HG02852 (cell line): ENCODE results near the gene SYNE1.

Experiments
- ATAC-seq: cut with Tn5 transposase; IDR thresholded peaks from one replicate; pipeline ENCODE4 v1.9.1; 2021; ENCODE audit warnings: mild to moderate bottlenecking, moderate library complexity; ENCODE audit not compliant: unreplicated experiment

SYNE1 gene

DNA sequence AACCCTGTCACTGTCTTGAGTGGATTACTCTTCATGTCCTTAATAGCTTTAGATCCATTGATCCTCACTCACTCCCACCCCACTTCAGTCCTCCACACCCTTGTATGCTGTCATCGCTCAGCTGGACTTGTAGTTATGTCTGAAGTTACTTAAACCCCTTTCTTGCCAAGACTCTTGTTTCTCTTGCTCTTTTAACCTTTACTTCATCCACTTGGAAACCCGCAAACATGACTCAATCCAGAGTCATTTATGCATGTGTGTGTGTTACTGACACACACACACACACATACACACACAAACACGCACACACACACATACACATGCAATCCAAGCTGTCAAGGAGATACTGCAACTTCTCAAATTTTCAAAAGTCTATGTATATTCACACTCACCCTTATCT is 341.8 kb downstream of the SYNE1 start:
- no peak for ATAC-seq

DNA sequence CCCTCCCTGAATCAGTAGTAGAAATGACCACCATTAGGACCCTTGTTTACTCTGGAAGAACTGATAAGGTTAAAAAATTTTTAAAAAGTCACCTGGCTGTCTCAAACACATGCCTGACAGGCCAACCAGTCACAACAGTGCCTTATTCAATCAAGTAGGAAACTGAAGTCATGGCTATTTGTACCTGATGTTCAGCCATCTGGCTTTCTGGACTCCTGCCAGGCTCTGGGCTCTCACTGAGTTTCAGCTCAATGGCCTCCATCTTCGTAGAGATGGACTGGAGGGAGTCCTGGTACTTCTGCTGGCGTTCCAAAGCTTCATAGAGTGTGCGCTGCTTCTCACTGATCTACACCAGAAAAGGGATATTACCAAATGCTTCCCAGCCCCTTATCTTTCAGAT is 343.8 kb downstream of the SYNE1 start:
- ATAC-seq = no peak

DNA sequence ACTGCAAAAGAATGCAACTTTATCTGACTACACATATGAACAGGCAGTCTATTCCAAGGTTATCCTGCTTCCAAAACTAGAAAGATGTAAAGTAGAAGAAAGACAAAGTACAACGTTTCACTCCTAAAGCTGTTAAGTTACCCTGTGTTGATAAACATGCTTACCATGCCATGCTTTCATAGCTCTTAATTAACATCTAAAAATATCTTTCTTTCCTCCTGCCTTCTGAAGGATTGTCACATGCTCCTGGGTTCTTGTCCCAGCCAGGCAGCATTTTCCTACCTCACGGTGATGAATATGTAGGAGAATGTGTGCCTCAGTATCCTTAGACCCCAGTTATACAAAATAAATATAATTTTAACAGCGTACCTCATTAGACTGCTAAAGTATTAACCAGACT is 344.6 kb downstream of the SYNE1 start:
- no peak for ATAC-seq

DNA sequence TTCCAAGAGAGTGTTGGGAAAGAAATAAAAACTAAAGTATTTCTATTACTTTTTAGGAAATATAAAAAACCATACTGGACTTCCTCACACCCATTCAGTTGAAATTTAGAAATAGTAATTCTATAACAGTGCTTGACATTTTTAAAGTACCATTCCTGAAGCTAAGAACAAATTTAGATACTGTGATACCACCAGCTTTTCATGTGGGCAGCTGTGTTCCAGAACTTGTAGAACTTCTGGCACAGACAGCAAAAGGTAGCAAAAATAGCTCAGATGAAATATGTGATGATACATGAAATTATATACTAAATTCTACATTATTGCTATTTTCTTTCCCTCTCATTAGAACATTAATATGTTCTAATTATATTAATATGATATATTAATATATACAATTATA is 346.5 kb downstream of the SYNE1 start:
- ATAC-seq = no peak

DNA sequence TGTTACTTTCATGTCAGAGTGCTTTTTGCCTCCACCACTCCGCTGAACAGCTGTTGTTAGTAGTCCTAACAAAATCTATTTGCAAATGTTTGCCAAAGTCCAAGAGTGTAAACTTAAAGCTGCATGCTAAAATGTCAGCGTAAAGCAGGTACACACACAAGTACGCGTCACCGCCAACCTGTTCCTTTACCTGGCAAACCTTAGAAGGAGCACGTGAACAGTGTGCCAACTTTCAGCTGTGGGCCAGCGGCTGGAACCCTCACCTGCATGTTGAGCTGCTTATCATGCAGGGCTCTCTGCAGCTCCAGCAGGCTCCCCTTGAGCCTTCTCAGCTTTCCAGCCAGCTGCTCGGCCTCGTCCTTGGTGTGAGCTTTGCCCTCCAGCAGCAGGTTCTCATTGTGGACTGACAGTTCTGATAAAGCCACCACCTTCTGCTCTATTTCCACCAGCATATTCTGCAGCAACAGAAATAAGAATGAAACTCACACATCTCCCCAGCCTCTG is 359.3 kb downstream of the SYNE1 start:
- ATAC-seq = no peak

DNA sequence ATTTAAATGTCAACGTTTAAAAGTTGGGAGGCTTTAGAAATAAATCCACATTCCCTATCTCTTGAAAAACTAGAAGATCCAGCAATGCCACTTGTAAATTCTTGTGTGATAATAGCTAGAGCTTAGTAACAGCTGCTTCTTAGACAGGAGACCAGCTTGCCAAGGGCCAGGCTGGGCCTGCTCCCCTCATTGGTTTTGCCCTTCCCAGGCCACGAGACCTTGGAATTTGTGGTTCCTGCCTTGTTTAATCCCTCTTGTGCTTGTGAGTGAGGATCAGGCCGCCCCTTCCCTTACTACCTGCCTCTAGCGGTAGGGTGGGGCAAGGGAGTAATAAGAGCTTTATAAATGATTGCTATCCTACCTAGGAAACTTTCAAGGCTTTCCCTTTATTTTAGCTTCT is 363.5 kb downstream of the SYNE1 start:
- ATAC-seq = no peak

DNA sequence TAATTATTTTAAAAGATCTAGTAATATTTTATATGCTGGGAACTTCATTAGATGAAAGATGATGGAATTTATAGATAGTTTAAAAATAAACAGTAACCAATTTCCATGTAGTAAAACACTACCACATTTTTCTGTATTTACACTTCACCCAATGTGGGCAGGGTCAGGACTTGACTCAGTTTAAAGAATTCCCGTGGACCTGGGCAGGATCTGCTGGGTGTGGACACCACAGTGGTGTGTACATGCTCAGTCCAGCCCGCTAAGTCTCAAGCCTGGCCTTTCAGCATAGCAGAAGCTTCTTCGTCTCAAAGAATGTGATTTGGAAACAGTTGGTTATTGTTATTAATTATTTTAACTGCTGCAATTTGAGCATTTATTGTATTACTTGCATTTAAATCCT is 364.2 kb downstream of the SYNE1 start:
- no peak for ATAC-seq

DNA sequence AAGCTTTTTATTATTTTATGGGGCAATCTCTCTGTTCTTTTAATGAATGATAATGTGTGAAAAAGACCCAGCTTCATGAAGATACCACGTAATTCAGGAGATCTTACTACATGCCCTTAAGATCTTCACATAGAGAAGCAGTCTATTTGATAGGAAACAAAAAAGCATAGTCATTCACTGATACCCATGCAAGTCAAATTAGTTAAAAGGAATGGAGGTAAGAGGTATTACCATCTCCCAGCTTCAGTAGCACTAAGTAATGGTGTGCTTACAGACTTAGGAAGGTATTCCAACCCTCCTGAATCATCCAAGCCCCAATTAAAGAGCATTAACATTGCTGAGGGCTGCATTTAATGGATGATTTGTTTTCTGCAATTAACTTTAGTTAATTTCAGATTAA is 364.7 kb downstream of the SYNE1 start:
- no peak for ATAC-seq

DNA sequence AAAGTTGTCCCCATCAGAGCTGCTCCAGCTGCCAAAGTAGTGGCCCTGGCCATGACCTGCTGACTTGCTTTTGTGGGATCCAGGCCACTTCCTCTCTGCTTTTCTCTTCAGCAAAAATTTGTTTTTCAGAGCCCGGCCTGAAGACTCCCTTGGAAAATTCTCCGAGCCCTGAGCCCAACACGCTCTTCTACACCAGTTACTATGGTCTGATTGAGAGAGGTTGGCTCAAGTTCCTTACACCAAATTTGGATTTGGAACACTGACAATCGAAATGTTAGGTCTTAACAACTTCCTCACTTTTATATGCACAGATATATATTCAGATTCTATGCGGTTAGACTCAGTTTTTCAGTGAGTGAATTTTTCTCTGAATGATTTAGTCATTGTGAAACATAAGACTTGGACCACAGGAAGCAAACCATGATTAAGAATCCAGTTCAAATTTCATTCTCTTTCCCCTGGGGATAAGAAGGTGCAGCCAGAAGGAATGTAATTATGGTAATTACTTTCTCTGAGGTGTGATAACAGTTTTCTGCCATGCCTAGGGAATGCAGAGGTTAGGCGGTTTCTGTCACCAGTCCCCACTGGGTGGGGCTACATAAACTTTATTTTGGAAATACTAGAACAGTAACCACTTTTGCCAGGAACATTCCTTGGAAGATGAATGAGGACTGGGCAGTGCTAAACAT is 365.2 kb downstream of the SYNE1 start:
- peak; percentile 72 for ATAC-seq

DNA sequence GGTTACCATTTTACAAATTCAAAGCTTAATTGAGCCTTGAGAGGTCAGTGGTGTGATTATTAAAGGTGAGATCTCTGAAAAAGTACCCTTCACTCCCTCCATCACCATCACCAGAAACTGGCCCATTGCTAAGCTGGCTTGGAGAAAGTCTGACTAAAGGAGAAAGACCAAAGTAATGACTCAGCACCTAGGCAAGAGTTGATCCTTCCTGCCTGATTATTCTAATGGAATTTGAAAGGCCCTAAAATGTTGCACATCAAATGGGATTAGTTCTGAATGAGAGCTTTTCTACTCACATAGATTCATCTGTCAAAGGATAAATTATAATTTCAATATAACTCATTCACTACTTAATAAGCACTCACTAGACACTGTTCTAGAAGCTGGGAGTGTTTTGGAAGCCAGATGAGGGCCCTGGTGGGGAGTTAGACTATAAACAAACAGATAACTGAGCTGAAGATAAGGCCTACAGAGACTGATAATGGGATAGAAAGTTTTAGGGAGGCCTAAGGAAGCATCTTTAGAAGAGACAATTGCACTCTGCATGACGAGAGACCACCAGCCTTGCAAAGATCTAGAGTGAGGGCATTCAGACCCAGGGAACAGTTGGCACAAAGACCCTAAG is 366.7 kb downstream of the SYNE1 start:
- ATAC-seq = no peak

DNA sequence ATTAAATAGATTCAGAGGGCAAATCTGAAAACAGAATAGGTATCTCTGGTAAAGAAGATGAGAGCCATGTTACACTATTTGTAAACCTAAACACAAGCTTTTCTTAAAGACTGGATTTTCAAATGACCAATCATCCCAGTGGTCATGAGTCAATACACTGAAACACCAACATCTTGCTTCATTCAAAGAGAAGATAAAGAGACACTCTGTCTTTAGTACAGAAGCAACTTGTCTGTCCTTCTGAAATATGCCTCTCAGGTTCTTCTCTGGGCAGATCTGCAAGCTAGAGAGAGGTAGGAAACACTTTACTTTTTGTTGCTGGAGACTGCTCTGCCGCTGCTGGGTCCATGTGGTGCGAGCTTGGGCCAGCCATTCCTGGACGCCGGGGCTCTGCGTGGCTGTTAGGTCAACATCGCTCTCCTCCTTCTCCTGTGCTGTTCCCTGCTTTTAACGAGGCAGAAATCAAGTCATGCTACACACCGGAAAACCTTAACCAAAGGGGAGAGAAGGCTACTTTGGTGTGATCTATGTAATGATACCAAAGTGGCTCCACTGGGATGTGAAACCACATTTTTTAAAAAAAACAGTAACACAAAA is 368.2 kb downstream of the SYNE1 start:
- ATAC-seq = no peak

DNA sequence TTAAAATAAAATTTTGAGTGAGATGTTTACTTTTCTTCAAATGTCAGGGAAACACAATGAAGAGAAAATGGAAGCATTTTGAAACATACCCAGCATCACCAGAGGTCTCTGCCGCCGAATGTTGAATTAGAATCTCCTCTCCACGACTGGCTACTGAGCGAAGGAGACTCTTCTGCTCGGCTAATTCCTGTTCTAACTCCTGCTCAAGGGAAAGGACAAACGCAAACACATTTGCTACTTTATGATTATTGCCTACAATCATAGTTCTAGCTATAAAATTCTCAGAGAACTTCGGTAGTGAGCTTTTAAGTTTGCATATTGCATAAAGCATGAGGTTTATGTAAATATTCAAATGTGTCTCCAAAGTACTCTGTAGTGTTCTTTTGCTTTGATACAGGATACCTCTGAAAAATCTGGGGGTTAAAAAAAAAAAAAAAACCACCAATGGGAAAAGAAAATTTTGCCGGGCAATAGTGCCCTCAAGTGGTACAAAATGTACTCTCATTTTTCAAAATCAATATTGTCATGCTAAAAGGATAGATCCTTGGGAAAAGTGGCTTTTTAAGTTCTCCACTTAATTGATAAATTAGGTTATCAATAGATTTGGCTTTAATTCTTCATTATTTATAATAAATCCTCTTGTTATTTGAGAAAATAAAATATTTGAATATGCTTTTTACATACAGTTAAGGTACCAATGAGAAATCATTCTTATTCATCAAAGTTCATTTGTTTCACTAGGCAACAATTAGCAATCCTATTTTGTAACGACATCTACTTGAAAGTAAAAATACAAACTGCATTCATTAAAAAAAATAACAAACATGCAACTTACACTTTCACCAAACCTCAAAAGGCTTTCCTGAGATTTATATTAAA is 369.0 kb downstream of the SYNE1 start:
- no peak for ATAC-seq

DNA sequence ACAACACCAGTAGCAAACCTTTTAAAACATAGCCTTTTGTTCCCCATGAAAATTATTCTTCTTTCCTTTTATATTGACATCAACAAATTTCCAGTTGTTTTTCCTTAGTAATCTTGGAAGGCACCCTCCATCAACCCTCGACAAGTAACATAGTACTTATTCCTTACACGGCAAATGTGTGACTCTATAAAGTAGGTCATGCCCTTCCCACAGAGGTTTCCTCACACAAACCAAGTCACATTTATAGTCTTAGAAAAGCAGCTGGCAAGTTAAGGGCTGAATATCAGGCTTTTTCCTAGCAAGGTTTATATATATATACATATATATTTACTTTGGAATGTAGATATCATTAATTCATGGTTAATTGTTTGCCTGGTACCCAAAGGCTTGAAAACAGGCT is 371.5 kb downstream of the SYNE1 start:
- no peak for ATAC-seq

DNA sequence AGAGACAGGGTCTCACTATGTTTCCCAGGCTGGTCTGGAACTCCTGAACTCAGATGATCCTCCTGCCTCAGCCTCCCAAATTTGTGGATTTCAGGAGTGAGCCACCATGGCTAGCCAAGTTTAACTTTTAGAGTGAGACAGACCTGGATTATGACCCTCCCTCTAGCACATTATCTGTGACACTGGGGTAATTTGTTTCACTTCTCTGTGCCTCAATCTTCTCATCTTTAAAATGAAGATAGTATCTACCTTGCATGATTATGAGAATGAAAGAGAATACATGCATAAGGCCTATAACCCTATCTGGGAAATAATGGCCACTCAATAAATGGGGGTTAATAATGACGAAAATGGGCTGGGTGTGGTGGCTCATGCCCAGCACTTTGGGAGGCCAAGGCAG is 373.6 kb downstream of the SYNE1 start:
- no peak for ATAC-seq

DNA sequence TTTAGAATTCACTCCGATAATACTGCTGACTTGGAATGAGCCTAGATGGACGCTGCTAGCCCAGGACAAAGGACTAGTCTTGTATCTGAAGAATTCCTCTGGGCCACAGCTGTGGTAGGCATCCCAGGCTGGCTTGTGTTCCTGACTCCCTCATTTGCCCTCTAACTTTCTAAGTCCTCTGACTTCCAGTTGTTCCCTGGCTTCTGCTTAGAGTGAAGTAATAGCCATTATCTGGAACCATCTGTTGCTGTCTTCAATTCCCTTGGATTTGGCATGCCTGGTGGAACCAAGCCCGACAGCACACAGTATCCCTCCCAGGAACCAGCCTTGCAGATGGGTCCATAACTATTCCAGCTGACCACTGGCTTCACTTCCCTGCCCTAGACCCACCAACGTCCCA is 376.0 kb downstream of the SYNE1 start:
- ATAC-seq = no peak

DNA sequence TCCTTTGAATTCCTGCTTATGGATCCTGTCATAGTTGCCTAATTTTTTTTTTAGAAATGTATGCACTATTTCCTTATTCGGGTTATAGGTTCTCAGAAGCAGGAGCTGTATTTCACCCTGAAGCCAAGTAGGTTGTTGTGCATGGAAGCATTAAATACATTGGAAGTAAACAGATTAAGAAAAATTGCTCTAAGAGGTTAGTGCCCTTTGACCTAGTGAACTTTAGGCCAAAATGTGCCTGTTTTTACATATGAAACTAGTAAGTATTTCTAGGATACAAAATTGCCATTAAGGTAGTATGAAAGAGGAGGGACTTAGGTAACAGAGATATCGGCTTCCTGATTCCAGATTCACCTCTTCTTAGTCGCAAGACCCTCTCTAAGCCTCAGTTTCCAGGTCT is 377.9 kb downstream of the SYNE1 start:
- no peak for ATAC-seq

DNA sequence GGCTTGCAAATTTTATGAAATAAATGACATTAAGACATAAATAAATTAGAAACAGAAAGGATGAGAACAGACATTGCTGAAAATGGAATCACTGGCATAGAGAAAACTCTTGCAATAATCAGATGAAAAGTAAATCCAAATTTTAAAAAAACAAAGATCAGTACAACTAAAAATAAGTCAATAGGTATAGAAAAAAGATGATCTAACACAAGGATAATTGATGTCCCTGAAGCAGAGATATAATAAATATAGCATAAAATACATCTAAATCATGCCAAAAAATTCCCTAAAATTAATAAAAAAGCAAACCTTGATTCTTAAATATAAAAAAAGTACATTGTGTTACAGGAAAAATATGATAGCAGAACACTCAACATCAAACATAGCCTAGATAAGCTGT is 379.6 kb downstream of the SYNE1 start:
- no peak for ATAC-seq

DNA sequence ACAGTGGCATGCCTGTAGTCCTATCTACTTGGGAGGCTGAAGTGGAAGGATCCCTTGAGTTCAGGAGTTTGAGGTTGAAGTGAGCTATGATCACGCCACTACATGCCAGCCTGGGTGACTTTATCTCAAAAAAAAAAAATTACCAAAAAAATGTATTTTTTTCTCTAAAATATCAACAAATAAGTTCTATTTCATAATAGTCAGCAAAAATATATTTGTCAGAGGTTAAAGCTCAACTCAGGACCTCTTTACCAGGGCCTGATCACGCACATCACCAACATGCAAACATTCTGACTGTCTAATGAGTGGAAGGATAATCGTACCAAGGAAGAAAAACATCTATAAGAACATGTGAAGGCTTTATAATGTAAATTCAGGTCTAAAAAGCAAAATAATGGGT is 387.0 kb downstream of the SYNE1 start:
- no peak for ATAC-seq

DNA sequence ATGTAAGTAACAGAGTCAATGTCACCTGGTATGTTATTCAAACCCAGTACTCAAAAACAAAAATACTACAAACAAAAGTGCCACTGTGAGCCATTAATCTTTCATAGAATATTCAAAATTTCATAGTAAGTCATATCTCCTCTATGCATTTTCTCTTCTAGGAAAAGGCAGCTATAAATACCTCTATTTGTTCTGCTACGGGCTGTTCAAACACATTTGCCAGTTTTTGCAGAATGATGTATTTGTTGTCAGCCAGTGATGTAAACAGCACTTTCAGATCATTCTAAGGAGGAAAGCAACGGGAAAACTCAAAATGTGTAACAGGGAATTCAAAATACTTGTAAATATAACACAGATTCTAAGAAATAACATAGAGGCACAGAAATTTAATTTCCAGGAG is 388.2 kb downstream of the SYNE1 start:
- no peak for ATAC-seq

DNA sequence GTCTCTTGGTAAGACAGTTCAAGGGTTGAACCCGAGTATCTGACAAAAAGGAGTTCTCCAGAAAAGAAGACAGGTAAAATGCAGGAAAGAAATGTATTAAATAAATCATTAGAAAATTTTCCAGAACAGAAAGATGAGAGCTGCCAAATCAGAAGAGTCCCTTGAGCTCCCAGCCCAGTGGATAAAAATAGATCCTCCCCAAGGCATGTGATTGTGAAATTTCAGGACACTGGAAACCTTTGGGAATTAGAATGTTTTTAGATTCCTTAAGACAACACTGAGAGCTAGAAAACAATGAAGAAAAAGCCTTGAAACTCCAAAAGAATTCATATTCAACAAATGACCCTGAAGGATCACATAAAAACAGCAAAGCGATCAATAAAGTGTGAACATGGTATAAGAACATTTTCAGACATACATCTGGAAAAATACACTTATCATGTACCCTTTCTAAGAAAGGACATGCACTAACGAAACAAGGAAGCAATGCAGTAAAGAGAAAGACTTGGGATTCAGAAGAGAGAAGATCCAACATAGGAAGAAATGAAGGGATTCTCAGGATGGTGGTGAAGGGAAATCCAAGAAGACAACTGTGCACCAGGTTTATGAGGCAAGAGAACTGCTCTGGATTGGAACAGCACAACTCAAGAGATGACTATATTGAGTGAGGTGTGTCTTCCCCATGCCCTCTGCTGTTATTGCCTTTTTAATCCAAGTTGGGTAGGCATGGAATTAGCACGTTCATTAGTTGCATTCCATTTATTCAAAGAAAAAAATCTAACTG is 390.4 kb downstream of the SYNE1 start:
- ATAC-seq = no peak
